Natural killer cell (primary cell): ENCODE results near the gene ACCS. TPM values are rescaled to one million over a fixed set of nuclear protein-coding genes. Genes with fewer than 3 reads are reported as not detected.

Experiments
- ATAC-seq, 3 donors: fragments of 150-1000 bp in 2 of 3; fragments of 200-7000 bp in 1 of 3; cut with Tn5 transposase; 1 replicate in 1 of 3; 2 replicates in 2 of 3; pipeline ENCODE4 v1.10.0; 2021; ENCODE audit warnings: mild to moderate bottlenecking in 2 of 3, moderate library complexity in 2 of 3
- DNase-seq, 2 donors: peaks; one replicate each; pipeline versions ENCODE4 v3.0.0 to v3.0.0-alpha.2; 2013 to 2021; ENCODE audit warnings: mixed read lengths in 1 of 2
- H3K27ac ChIP-seq: one replicate; pipeline ENCODE4 v1.5.1; 2013; ENCODE audit warnings: mild to moderate bottlenecking, low read length
- H3K27me3 ChIP-seq: one replicate; pipeline ENCODE4 v1.6.1; 2013; ENCODE audit warnings: low read length; ENCODE audit not compliant: control insufficient read depth, insufficient read depth
- H3K36me3 ChIP-seq: one replicate; pipeline ENCODE4 v1.6.1; 2013; ENCODE audit warnings: low read length; ENCODE audit not compliant: control insufficient read depth, insufficient read depth
- H3K4me1 ChIP-seq: one replicate; pipeline ENCODE4 v1.6.1; 2013; ENCODE audit warnings: low read length; ENCODE audit not compliant: control insufficient read depth, insufficient read depth
- H3K4me3 ChIP-seq: one replicate; pipeline ENCODE4 v1.5.1; 2013; ENCODE audit warnings: low read length
- H3K9me3 ChIP-seq: one replicate; pipeline ENCODE4 v1.6.1; 2013; ENCODE audit warnings: low read length; ENCODE audit not compliant: control insufficient read depth, insufficient read depth
- H3K27ac Mint-ChIP-seq, 2 donors: one replicate each; pipeline ENCODE4 v1.8.0; 2022; ENCODE audit warnings: mild to moderate bottlenecking in 2 of 2, mixed read lengths in 2 of 2, moderate library complexity in 1 of 2
- H3K27me3 Mint-ChIP-seq, 2 donors: one replicate each; pipeline ENCODE4 v1.8.0; 2022; ENCODE audit warnings: low read depth in 2 of 2, mixed read lengths in 2 of 2
- H3K36me3 Mint-ChIP-seq: one replicate; pipeline ENCODE4 v1.8.0; 2022; ENCODE audit warnings: mixed read lengths
- H3K4me1 Mint-ChIP-seq, 2 donors: one replicate each; pipeline ENCODE4 v1.8.0; 2022; ENCODE audit warnings: mixed read lengths in 2 of 2
- H3K4me3 Mint-ChIP-seq: one replicate; pipeline ENCODE4 v1.8.0; 2022; ENCODE audit warnings: mild to moderate bottlenecking, moderate library complexity, mixed read lengths
- H3K9me3 Mint-ChIP-seq, 2 donors: one replicate each; pipeline ENCODE4 v1.8.0; 2022; ENCODE audit warnings: mixed read lengths in 2 of 2
- CTCF ChIP-seq: fragments of 200-600 bp; IDR thresholded peaks from one replicate; pipeline ENCODE4 v1.8.0; 2022; ENCODE audit warnings: antibody characterized with exemption
- WGBS: methylation state at CpG from one replicate; pipeline ENCODE4 v1.1.7; 2013; ENCODE audit warnings: missing lambda C conversion rate; ENCODE audit not compliant: insufficient coverage; 5-methylcytosine and 5-hydroxymethylcytosine counted together
- intact Hi-C: fragments of 100-400 bp; cut with micrococcal nuclease; formaldehyde crosslinking; loops from one replicate; pipeline ENCODE4 v1.14.2; 2022
- total RNA-seq, 4 donors: library from RNA; stranded (reverse); fragments of 120-200 nt in 1 of 4; gene quantifications; one replicate each; pipeline versions ENCODE4 v1.2.3 to v1.2.4, GENCODE V29; 2013 to 2022

ACCS gene
- total RNA-seq, 3 donors from 2014 or later (not counting 1 experiment from before 2014, with no cell fraction given): 16.3 to 32.1 (median 31.9) TPM

- H3K27ac Mint-ChIP-seq: no peak overlapping the region
- H3K4me3 ChIP-seq: no peak overlapping the region
- H3K27me3 ChIP-seq: no peaks in the 10 kb centered on the region
- H3K4me1 ChIP-seq: no peaks in the 10 kb centered on the region
- H3K36me3 Mint-ChIP-seq: no peaks in the 10 kb centered on the region
- intact Hi-C loops: no loop called here
- no peak overlapping the region for H3K27ac ChIP-seq
- no peak for TF ChIP-seq CTCF
- H3K4me1 Mint-ChIP-seq: no peaks in the 10 kb centered on the region
- H3K9me3 ChIP-seq: no peaks in the 10 kb centered on the region
- peaks cover 7 to 37% of the 10 kb centered on the region in 2 donors for H3K27me3 Mint-ChIP-seq
- H3K4me3 Mint-ChIP-seq: no peak overlapping the region
- no peaks in the 10 kb centered on the region for H3K9me3 Mint-ChIP-seq
- DNase-seq (no peak), ATAC-seq (no peak)
- WGBS: 29% methylated on average over 4 of the region's 4 CpGs
- H3K36me3 ChIP-seq: no peaks in the 10 kb centered on the region
Measured at GRCh38 chr11:44018127-44018521, 47.9 kb upstream of the ACCS start.

- H3K4me3 Mint-ChIP-seq: no peak overlapping the region
- H3K36me3 ChIP-seq: no peaks in the 10 kb centered on the region
- no peak overlapping the region for H3K4me3 ChIP-seq
- TF ChIP-seq CTCF: no peak
- no peaks in the 10 kb centered on the region for H3K4me1 Mint-ChIP-seq
- ATAC-seq: no peak
- intact Hi-C loops: no loop called here
- no peak for DNase-seq
- H3K9me3 Mint-ChIP-seq: no peaks in the 10 kb centered on the region
- no peak overlapping the region for H3K27ac Mint-ChIP-seq
- 80% methylated on average over 1 of the region's 2 CpGs for WGBS
- H3K27ac ChIP-seq: no peak overlapping the region
- no peaks in the 10 kb centered on the region for H3K27me3 ChIP-seq
- H3K4me1 ChIP-seq: no peaks in the 10 kb centered on the region
- peaks cover 7 to 44% of the 10 kb centered on the region in 2 donors for H3K27me3 Mint-ChIP-seq
- H3K9me3 ChIP-seq: no peaks in the 10 kb centered on the region
- no peaks in the 10 kb centered on the region for H3K36me3 Mint-ChIP-seq
Measured at GRCh38 chr11:44018829-44019228, 47.2 kb upstream of the ACCS start.

- Histone ChIP-seq H3K4me3 (no peak overlapping the region), H3K9me3 (no peaks in the 10 kb centered on the region), H3K36me3 (no peaks in the 10 kb centered on the region), H3K27me3 (no peaks in the 10 kb centered on the region), H3K27ac (no peak overlapping the region), H3K4me1 (no peaks in the 10 kb centered on the region)
- Mint-ChIP-seq H3K9me3 (no peaks in the 10 kb centered on the region), H3K36me3 (peaks cover 8% of the 10 kb centered on the region), H3K4me1 (no peaks in the 10 kb centered on the region), H3K27me3 (peaks cover 22 to 62% of the 10 kb centered on the region in 2 donors), H3K27ac (no peak overlapping the region), H3K4me3 (no peak overlapping the region)
- TF ChIP-seq CTCF: no peak
- WGBS: no CpG with 5 or more reads among the region's 1 CpG
- ATAC-seq (no peak), DNase-seq (no peak)
- intact Hi-C loops: no loop called here
Measured at GRCh38 chr11:44024977-44025376, 41.1 kb upstream of the ACCS start.

- no peaks in the 10 kb centered on the region for H3K9me3 Mint-ChIP-seq
- intact Hi-C loops: no loop called here
- ATAC-seq (no peak), DNase-seq (no peak)
- Histone ChIP-seq H3K4me1 (no peaks in the 10 kb centered on the region), H3K27ac (no peak overlapping the region), H3K27me3 (no peaks in the 10 kb centered on the region), H3K4me3 (no peak overlapping the region), H3K36me3 (no peaks in the 10 kb centered on the region), H3K9me3 (no peaks in the 10 kb centered on the region)
- H3K27me3 Mint-ChIP-seq: peaks cover 24 to 66% of the 10 kb centered on the region in 2 donors
- no peaks in the 10 kb centered on the region for H3K4me1 Mint-ChIP-seq
- H3K27ac Mint-ChIP-seq: no peak overlapping the region
- H3K4me3 Mint-ChIP-seq: no peak overlapping the region
- peaks cover 8% of the 10 kb centered on the region for H3K36me3 Mint-ChIP-seq
- TF ChIP-seq CTCF: no peak
Measured at GRCh38 chr11:44025727-44026126, 40.3 kb upstream of the ACCS start.
